ENCODE measurements around the gene UBAC1.
"Not testable (repeated sequence)": the region's sequence is repeated elsewhere in the genome, so short reads cannot be mapped to it uniquely, and the experiment has no call there.

The UBAC1 gene

GRCh38 chr9:135947582-135947981 lies 13.6 kb downstream of the UBAC1 start:
- no peak for ATAC-seq
- TF ChIP-seq ISL1 (CRISPR knock-in tag; IDR thresholded peaks at IDR 0.05): no peak
- no peak for TF ChIP-seq GLIS3 (CRISPR knock-in tag; IDR thresholded peaks at IDR 0.05)
- no peak for TF ChIP-seq TOX (CRISPR knock-in tag; IDR thresholded peaks at IDR 0.05; ENCODE audit: borderline replicate concordance)
- TF ChIP-seq ZNF565 (CRISPR knock-in tag; conservative IDR thresholded peaks at IDR 0.05; ENCODE audit: low read depth): no peak
- no peak for TF ChIP-seq ZFP3 (CRISPR knock-in tag; IDR thresholded peaks at IDR 0.05)
- no peak for TF ChIP-seq TSHZ2 (CRISPR knock-in tag; IDR thresholded peaks at IDR 0.05)
- no peak for TF ChIP-seq RARB (CRISPR knock-in tag; IDR thresholded peaks at IDR 0.05)
- TF ChIP-seq CREB5 (CRISPR knock-in tag; IDR thresholded peaks at IDR 0.05; ENCODE audit: low read depth): no peak
- TF ChIP-seq BACH2 (CRISPR knock-in tag; IDR thresholded peaks at IDR 0.05; ENCODE audit: borderline replicate concordance): no peak
- TF ChIP-seq OSR1 (CRISPR knock-in tag; IDR thresholded peaks at IDR 0.05): no peak
- TF ChIP-seq ZFP30 (CRISPR knock-in tag; IDR thresholded peaks at IDR 0.05): no peak
- no peak for TF ChIP-seq TCF4 (CRISPR knock-in tag; IDR thresholded peaks at IDR 0.05; ENCODE audit: borderline replicate concordance)
- no peak for TF ChIP-seq ZNF70 (CRISPR knock-in tag; IDR thresholded peaks at IDR 0.05)
- no peak for TF ChIP-seq ARNTL (CRISPR knock-in tag; IDR thresholded peaks at IDR 0.05; ENCODE audit: borderline replicate concordance, low read depth)
- TF ChIP-seq ZNF8 (CRISPR knock-in tag; IDR thresholded peaks at IDR 0.05): no peak
- no peak for TF ChIP-seq CSRNP3 (CRISPR knock-in tag; IDR thresholded peaks at IDR 0.05)
- TF ChIP-seq POU6F1 (CRISPR knock-in tag; IDR thresholded peaks at IDR 0.05; ENCODE audit: borderline replicate concordance, low read depth): no peak
- no peak for TF ChIP-seq PPARA (CRISPR knock-in tag; IDR thresholded peaks at IDR 0.05; ENCODE audit: borderline replicate concordance)
- TF ChIP-seq SNAI2 (CRISPR knock-in tag; IDR thresholded peaks at IDR 0.05): no peak
- TF ChIP-seq ESRRG (CRISPR knock-in tag; IDR thresholded peaks at IDR 0.05): no peak

- not testable (repeated sequence) for ATAC-seq
Observed at GRCh38 chr9:135947105-135947504, 14.1 kb downstream of the UBAC1 start.

GRCh38 chr9:135946392-135946994 lies 14.7 kb downstream of the UBAC1 start:
- no peak for ATAC-seq
- no peak for TF ChIP-seq ZNF565 (CRISPR knock-in tag; conservative IDR thresholded peaks at IDR 0.05; ENCODE audit: low read depth)
- TF ChIP-seq TSHZ2 (CRISPR knock-in tag; IDR thresholded peaks at IDR 0.05): no peak
- no peak for TF ChIP-seq BACH2 (CRISPR knock-in tag; IDR thresholded peaks at IDR 0.05; ENCODE audit: borderline replicate concordance)
- no peak for TF ChIP-seq CSDC2 (CRISPR knock-in tag; IDR thresholded peaks at IDR 0.05)
- TF ChIP-seq OSR1 (CRISPR knock-in tag; IDR thresholded peaks at IDR 0.05): no peak
- no peak for TF ChIP-seq ZFP30 (CRISPR knock-in tag; IDR thresholded peaks at IDR 0.05)
- no peak for TF ChIP-seq ESRRG (CRISPR knock-in tag; IDR thresholded peaks at IDR 0.05)
- TF ChIP-seq ZNF70 (CRISPR knock-in tag; IDR thresholded peaks at IDR 0.05): no peak
- TF ChIP-seq CREB5 (CRISPR knock-in tag; IDR thresholded peaks at IDR 0.05; ENCODE audit: low read depth): no peak
- TF ChIP-seq TCF4 (CRISPR knock-in tag; IDR thresholded peaks at IDR 0.05; ENCODE audit: borderline replicate concordance): no peak
- TF ChIP-seq ARNTL (CRISPR knock-in tag; IDR thresholded peaks at IDR 0.05; ENCODE audit: borderline replicate concordance, low read depth): no peak
- no peak for TF ChIP-seq PPARA (CRISPR knock-in tag; IDR thresholded peaks at IDR 0.05; ENCODE audit: borderline replicate concordance)
- TF ChIP-seq ZNF8 (CRISPR knock-in tag; IDR thresholded peaks at IDR 0.05): no peak
- TF ChIP-seq GLIS3 (CRISPR knock-in tag; IDR thresholded peaks at IDR 0.05): no peak
- TF ChIP-seq ISL1 (CRISPR knock-in tag; IDR thresholded peaks at IDR 0.05): no peak
- TF ChIP-seq RARB (CRISPR knock-in tag; IDR thresholded peaks at IDR 0.05): no peak
- no peak for TF ChIP-seq POU6F1 (CRISPR knock-in tag; IDR thresholded peaks at IDR 0.05; ENCODE audit: borderline replicate concordance, low read depth)
- TF ChIP-seq ZFP3 (CRISPR knock-in tag; IDR thresholded peaks at IDR 0.05): no peak

Measured in SK-N-SH treated with all-trans-retinoic acid at 6 μM for 48 hours (cell line).